Upper lobe of left lung (tissue), 6 donors: ENCODE data around the gene TMUB1. TPM values are rescaled to one million over a fixed set of nuclear protein-coding genes. Genes with fewer than 3 reads are reported as not detected.

ENCODE experiments used
- ATAC-seq, 2 donors: fragments of 200-7000 bp; cut with Tn5 transposase; one replicate each; pipeline ENCODE4 v1.9.1; 2022; ENCODE audit warnings: mild to moderate bottlenecking in 2 of 2, moderate library complexity in 2 of 2; ENCODE audit not compliant: low FRiP score in 2 of 2
- DNase-seq, 2 donors: peaks; one replicate each; pipeline ENCODE4 v3.0.0-alpha.2; 2019 to 2020
- H3K27ac ChIP-seq, 4 donors: fragments of 200-600 bp; sonication (generic); one replicate each; pipeline ENCODE4 v1.5.1; 2016 to 2019
- H3K27me3 ChIP-seq, 4 donors: fragments of 200-600 bp; sonication (generic); one replicate each; pipeline ENCODE4 v1.5.1; 2017 to 2019
- H3K36me3 ChIP-seq, 4 donors: fragments of 200-600 bp; sonication (generic); one replicate each; pipeline ENCODE4 v1.5.1; 2016 to 2019
- H3K4me1 ChIP-seq, 4 donors: fragments of 200-600 bp; sonication (generic); one replicate each; pipeline ENCODE4 v1.5.1; 2018 to 2019
- H3K4me3 ChIP-seq, 4 donors: fragments of 200-600 bp; sonication (generic); one replicate each; pipeline ENCODE4 v1.5.1; 2017 to 2019; ENCODE audit warnings: mild to moderate bottlenecking in 2 of 4, moderate library complexity in 1 of 4
- H3K9me3 ChIP-seq, 4 donors: fragments of 200-600 bp; sonication (generic); one replicate each; pipeline ENCODE4 v1.5.1; 2018 to 2019
- EP300 ChIP-seq, 4 donors: sonication (generic); formaldehyde crosslinking; IDR thresholded peaks; one replicate each; pipeline ENCODE4 v1.5.1; 2017; ENCODE audit warnings: antibody characterized with exemption in 4 of 4, control low read depth in 2 of 4
- POLR2A ChIP-seq, 4 donors: fragments of 450-650 bp; IDR thresholded peaks; one replicate each; pipeline ENCODE4 v1.5.1; 2016 to 2017; ENCODE audit warnings: antibody characterized with exemption in 4 of 4, mild to moderate bottlenecking in 2 of 4
- POLR2AphosphoS5 ChIP-seq, 2 donors: sonication (generic); formaldehyde crosslinking; IDR thresholded peaks; one replicate each; pipeline ENCODE4 v1.5.1; 2017; ENCODE audit warnings: antibody characterized with exemption in 2 of 2
- WGBS, 2 donors: methylation state at CpG; one replicate each; pipeline ENCODE4 v1.1.5; 2017 to 2018; 5-methylcytosine and 5-hydroxymethylcytosine counted together
- total RNA-seq, 6 donors: library from RNA; depleted of rRNA in 4 of 6; stranded (reverse); fragments of >200 nt in 4 of 6; gene quantifications; one replicate each; pipeline versions ENCODE4 v1.1.0 to v1.2.1, GENCODE V29; 2016 to 2021
- TF ChIP-seq, protein P1 (sequence below), 6 experiments: fragments of 450-650 bp in 4 of 6; fragments of 200-600 bp in 2 of 6; sonication (generic) in 2 of 6; IDR thresholded peaks; one replicate each; pipeline ENCODE4 v1.5.1; 2016 to 2019; ENCODE audit warnings: antibody characterized with exemption in 6 of 6
- donor health status: DM: no; HTN: no; CAD: no; lungs with moderate emphysema.
- donor health status: DM: no; HTN: yes; CAD: no; lungs with severe emphysema.

The TMUB1 gene
- total RNA-seq, 6 donors from 2014 or later: 35.3 to 72.9 (median 51.6) TPM

DNA sequence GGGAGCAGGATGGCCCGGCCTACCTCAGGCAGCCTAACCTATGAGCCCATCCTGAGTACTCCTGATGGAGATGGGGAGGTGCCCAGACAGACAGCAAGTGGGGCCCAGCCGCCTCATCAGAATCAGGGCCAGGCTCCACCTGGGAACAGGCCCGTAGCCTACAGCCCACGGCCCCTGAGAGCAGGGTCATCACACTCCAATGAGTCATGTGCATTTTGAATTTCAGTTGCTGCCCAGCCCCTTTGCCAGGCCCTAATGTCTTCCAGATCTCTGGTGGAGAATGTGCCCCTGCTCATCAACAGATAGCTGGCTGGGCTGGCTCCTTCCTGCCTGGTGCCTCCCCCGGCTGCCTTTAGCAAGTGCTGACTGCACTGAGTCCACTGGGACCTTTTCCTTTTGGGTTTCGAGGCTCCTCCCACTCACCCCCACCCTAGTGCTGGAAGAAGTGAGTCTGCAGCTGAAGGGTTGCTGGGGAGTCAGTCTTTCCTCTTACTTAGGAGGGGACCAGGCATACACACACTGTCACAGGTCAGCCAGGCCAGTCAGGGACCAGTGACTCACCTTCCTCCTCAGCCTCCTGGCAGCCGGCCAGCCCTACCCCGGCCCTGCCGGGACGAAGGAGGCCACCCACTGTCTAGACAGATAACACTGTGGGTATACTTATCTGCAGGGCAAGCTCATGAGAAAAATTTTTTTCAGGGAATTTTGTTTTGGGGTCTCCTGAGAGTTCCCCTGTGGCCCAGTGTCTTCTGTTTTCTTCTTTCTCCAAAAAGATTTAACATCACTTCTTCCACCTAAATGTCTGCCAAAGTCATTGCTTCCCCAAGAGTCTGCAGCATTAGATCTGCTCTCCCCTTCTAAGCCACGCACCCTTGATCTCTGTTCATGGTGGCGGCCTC lies 44.1 kb downstream of the TMUB1 start:
- H3K4me1 ChIP-seq: peaks cover 13 to 17% (median 15%) of the 10 kb centered on the region in 4 donors
- peaks cover 0 to 48% (median 40%) of the 10 kb centered on the region in 4 donors for H3K36me3 ChIP-seq
- peak in 1 of 4 donors; percentile 40 for TF ChIP-seq POLR2A (IDR thresholded peaks at IDR 0.05)
- TF ChIP-seq, protein P1, sequence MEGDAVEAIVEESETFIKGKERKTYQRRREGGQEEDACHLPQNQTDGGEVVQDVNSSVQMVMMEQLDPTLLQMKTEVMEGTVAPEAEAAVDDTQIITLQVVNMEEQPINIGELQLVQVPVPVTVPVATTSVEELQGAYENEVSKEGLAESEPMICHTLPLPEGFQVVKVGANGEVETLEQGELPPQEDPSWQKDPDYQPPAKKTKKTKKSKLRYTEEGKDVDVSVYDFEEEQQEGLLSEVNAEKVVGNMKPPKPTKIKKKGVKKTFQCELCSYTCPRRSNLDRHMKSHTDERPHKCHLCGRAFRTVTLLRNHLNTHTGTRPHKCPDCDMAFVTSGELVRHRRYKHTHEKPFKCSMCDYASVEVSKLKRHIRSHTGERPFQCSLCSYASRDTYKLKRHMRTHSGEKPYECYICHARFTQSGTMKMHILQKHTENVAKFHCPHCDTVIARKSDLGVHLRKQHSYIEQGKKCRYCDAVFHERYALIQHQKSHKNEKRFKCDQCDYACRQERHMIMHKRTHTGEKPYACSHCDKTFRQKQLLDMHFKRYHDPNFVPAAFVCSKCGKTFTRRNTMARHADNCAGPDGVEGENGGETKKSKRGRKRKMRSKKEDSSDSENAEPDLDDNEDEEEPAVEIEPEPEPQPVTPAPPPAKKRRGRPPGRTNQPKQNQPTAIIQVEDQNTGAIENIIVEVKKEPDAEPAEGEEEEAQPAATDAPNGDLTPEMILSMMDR (IDR thresholded peaks at IDR 0.05): no peak
- peak in 1 of 2 donors; percentile 17 for TF ChIP-seq POLR2AphosphoS5 (IDR thresholded peaks at IDR 0.05)
- DNase-seq (peak; percentile 80 to 91), ATAC-seq (peak; percentile 54 to 80)
- H3K4me3 ChIP-seq: no peak overlapping the region
- H3K27me3 ChIP-seq: no peaks in the 10 kb centered on the region
- no peaks in the 10 kb centered on the region for H3K9me3 ChIP-seq
- WGBS, 2 donors: 29 to 45% methylated on average over 8 to 11 of the region's 12 CpGs
- H3K27ac ChIP-seq: peak overlapping the region in 3 of 4 donors; percentile 8 to 60 (median 16)

DNA sequence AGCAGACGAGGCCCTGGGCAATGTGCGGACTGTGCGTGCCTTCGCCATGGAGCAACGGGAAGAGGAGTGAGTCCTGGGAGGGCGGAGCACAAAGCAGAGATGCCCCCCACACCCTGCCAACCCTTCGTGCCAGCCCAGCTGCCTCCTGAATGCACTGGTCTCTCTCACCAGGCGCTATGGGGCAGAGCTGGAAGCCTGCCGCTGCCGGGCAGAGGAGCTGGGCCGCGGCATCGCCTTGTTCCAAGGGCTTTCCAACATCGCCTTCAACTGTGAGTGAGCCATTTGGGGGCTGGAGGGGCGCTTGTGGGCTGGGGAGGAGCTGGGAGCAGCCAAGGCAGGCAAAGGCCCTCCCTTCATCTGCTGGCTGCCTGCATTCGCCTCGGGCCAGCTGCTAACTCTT lies 47.4 kb downstream of the TMUB1 start:
- DNase-seq (peak in 1 of 2 donors; percentile 63), ATAC-seq (no peak)
- TF ChIP-seq, protein P1 (IDR thresholded peaks at IDR 0.05): no peak
- TF ChIP-seq POLR2A (IDR thresholded peaks at IDR 0.05) (no peak), POLR2AphosphoS5 (IDR thresholded peaks at IDR 0.05) (no peak), EP300 (IDR thresholded peaks at IDR 0.05) (no peak)
- peaks cover 0 to 48% (median 34%) of the 10 kb centered on the region in 4 donors for H3K36me3 ChIP-seq
- peaks cover 13 to 17% (median 15%) of the 10 kb centered on the region in 4 donors for H3K4me1 ChIP-seq
- H3K4me3 ChIP-seq: no peak overlapping the region
- 85 to 92% methylated on average over 7 to 17 of the region's 17 CpGs for WGBS, 2 donors
- H3K27ac ChIP-seq: no peak overlapping the region
- H3K27me3 ChIP-seq: no peaks in the 10 kb centered on the region
- H3K9me3 ChIP-seq: no peaks in the 10 kb centered on the region

DNA sequence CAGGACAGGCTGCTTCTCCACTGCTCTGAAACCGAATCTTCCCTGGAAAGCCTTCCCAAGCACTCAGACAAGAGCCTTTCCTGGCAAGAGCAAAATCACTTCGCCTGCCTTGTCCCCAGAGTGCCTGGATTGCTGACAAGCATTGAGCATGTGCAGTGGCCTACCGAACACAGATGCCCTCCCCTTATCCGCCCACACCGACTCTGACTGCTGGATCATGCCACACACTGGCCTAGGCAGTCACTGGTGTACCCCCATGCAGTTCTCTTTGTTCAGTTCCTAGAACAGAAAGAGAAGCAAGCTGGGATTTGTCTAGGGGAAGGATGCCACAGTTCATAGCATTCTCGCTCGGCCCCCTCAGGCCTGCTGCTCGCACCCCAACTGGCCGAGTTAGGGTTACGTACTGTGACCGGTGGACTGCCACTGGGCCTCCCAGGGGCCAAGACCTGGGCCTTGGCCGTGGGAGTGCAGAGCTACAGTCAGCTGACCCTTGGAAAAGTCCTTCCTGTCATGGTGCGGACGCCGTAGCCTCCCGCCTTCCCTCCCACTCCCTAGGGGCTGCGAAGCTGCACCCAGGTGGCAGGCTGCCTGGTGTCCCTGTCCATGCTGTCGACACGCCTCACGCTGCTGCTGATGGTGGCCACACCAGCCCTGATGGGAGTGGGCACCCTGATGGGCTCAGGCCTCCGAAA lies 48.1 kb downstream of the TMUB1 start:
- Histone ChIP-seq H3K9me3 (no peaks in the 10 kb centered on the region), H3K27me3 (no peaks in the 10 kb centered on the region), H3K4me3 (no peak overlapping the region), H3K4me1 (peaks cover 13 to 21% (median 15%) of the 10 kb centered on the region in 4 donors), H3K36me3 (peaks cover 0 to 48% (median 34%) of the 10 kb centered on the region in 4 donors), H3K27ac (no peak overlapping the region)
- DNase-seq (peak in 1 of 2 donors; percentile 56), ATAC-seq (no peak)
- WGBS, 2 donors: 88 to 90% methylated on average over 20 to 21 of the region's 21 CpGs
- TF ChIP-seq POLR2A (IDR thresholded peaks at IDR 0.05) (no peak), POLR2AphosphoS5 (IDR thresholded peaks at IDR 0.05) (no peak), EP300 (IDR thresholded peaks at IDR 0.05) (no peak)

DNA sequence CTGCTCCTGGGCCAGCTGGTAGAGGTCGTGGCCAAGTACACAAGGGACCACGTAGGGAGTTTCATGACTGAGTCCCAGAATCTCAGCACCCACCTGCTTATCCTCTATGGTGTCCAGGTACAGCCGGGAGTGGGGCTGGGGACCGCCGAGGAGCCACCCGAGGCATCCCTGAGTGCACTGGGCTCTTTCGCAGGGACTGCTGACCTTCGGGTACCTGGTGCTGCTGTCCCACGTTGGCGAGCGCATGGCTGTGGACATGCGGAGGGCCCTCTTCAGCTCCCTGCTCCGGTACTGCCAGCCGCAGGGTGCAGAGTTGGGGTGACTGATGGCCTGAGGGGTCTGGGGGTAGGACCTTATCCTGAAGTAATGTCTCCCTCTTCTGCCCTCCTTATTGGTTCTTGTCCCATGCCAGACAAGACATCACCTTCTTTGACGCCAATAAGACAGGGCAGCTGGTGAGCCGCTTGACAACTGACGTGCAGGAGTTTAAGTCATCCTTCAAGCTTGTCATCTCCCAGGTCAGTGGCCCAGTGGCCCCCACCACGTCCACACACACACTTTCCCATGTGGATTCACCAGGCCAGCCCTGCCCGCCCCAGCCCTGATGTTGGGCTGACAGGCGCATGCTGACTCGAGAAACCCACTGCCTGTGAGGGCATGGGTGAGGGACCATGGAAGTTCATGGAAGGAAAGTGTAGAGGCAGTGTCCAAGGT lies 48.8 kb downstream of the TMUB1 start:
- Histone ChIP-seq H3K36me3 (peaks cover 0 to 48% (median 34%) of the 10 kb centered on the region in 4 donors), H3K27ac (no peak overlapping the region), H3K9me3 (no peaks in the 10 kb centered on the region), H3K4me3 (no peak overlapping the region), H3K4me1 (peaks cover 9 to 22% (median 12%) of the 10 kb centered on the region in 4 donors), H3K27me3 (no peaks in the 10 kb centered on the region)
- DNase-seq (peak in 1 of 2 donors; percentile 60), ATAC-seq (no peak)
- TF ChIP-seq EP300 (IDR thresholded peaks at IDR 0.05) (no peak), POLR2A (IDR thresholded peaks at IDR 0.05) (no peak), POLR2AphosphoS5 (IDR thresholded peaks at IDR 0.05) (no peak)
- TF ChIP-seq, protein P1 (IDR thresholded peaks at IDR 0.05): no peak
- WGBS, 2 donors: 94 to 96% methylated on average over 11 to 20 of the region's 21 CpGs
